Stimulated activated CD8-positive, alpha-beta memory T cell treated with anti-CD3 and anti-CD28 coated beads, Interleukin-7, amount 100 ng/mL, for 24 hours (primary cell): ENCODE data around the gene SEC61A1.

Experiments used
- DNase-seq: peaks from one replicate; pipeline ENCODE4 v3.0.0-alpha.2; 2020; ENCODE audit warnings: low read depth

SEC61A1 gene

DNA sequence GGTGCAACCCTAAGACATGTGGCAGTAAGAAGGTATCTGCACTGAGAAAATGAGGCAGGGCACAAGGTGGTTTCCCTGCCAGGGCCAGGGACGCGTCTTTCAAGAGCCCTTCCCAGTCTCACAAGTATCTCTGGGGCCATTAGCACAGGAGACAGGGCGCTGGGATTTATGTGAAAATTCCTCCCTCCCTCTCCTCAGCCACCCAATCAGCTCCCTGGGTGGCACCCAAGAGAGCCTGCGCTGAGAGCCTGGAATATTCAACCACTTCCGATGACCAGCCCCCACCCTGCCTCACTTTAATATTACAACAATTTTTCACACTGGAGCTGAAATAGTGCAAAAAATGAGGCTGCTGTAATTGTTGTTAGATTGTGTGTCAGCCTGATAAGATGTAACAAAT lies 26.1 kb downstream of the SEC61A1 start:
- no peak for DNase-seq

GRCh38 chr3:128078875-128079274 lies 26.6 kb downstream of the SEC61A1 start:
- DNase-seq = no peak

DNA sequence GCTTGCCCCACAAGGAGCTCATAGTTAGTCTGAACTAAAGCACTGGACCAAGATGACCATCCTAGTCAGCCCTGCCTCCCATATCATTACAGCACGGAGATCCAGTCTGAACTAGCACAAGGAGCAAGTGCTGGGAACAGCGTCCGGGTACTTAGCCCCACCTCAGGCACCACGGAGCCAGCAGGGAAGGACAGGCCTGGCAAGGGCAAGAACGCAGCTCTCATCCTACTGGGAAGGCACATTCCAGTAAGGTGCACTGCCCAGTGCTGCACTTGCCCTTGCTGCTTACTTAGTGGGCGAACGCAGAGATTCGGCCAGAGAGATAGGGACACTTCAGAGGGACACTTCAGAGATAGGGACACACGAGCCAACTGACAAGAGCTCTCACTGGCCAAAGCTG lies 27.6 kb downstream of the SEC61A1 start:
- no peak for DNase-seq

DNA sequence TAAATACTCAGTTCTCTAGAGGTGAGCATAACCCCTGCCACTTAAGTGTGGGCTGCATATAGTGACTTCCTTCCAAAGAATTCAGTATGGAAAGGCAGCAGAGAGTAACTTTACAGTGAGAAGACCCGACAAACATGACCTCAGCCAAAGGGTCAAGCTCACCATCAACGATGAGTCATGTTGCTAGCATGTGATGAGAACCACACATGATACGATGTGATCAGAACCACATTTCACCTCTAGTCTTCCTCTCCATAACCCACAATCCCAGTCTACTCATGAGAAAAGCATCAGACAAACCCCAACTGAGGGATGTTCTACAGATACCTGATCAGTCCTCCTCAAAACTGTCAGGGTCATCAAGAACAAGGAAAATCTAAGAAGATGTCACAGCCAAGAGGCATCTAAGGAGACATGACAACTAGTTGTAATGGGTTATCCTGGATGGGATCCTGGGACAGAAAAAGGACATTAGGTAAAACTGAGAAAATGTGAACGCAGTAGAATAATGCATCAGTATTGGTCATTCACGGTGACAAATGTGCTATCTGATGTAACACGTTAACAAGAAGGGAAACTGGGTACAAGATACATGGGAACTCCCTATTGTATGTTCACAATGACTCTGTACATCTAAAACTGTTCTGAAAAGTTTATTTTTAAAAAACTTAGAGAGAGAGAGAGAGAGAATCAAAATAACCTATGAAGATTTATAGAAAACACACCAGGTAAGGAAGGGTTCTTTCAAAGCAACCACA lies 28.3 kb downstream of the SEC61A1 start:
- no peak for DNase-seq

DNA sequence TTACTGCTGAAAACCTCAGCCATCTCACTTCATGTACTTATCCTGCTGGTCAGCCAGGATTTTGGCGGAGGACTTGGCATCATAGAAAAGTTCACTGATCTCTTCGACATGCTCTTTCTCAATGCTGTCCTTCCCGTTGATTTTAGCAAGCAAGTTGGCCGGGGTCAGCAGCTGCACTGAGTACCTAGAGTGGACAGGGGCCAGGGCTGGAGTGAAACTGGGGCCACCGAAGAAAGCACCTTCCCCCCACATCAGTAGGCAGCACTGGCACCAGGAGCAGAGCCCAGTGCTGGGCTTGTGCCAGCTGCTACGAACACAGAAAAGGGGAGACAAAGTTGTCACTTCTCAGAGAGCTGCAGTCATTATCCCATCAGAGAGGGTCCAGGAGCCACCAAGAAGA lies 29.0 kb downstream of the SEC61A1 start:
- no peak for DNase-seq

- DNase-seq = no peak
These were observed 29.6 kb downstream of the SEC61A1 start for GRCh38 chr3:128081846-128082245.

GRCh38 chr3:128082546-128082945 lies 30.3 kb downstream of the SEC61A1 start:
- no peak for DNase-seq

DNA sequence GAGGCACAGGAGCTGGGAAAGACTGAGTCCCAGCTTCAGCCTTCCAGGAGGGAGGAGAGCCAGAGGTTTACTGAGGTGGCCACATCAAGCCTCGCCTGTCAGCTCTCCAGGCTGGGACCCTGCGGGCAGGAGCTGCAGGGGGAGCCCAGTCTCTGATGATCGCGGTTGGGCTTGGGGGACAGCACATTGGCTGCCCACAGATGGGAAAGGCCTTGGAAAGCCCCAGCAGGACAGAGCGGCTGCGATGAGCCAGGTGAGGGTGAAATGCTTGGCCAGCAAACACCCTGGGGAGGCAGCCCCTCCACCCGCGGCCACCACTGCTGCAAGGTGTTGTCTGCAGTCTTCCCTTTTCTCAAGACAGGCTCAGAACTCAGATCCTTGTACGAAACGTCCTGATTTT lies 31.2 kb downstream of the SEC61A1 start:
- no peak for DNase-seq

DNA sequence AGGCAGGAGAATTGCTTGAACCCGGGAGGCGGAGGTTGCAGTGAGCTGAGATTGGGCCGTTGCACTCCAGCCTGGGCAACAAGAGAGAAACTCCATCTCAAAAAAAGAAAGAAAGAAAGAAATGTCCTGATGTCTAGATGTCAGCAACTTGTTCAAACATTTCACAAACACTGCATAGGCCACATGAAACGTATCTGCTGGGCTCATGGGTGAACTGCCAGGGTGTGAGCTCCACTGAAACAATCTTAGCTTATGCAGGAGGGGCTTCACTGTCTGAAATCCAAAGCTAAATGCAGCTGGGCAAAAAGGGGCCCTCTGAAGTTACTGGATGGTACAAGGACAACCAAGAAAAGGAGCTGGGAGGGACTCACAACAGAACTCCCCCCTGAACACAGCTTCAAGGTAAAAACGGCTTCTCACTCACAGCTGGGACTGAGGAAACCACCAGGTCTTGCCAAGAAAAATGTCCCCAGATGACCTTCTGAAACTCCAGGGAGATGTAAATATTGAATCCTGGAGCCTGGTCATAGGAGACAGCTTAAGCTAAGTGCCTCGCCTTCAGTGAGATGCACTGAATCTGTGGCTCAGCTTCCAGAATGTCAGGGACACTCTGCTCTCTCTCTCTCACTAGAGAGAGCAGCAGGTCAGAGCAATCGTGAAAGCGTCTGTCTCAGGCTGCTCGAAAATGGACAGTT lies 31.9 kb downstream of the SEC61A1 start:
- DNase-seq = no peak

- no peak for DNase-seq
These were observed 32.4 kb downstream of the SEC61A1 start for GRCh38 chr3:128084675-128085021.

DNA sequence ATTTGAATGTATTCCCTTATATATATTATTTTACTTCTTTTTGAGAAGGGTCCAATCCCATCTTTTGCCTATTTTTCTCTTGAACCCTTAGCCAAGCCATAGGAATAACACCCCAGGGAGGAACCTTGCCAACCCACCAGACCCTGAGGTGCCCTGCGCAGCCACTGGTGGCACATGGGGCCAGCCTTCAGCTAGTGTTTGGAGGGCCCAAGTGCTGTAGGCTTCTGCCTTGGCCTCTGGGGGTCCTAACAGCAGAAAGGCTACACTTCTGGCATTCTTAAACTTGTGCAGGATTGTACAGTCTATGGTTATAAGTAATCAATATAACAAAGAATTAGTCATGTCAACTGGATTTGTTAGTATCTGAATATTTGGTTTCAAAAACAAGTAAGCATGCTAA lies 36.9 kb downstream of the SEC61A1 start:
- DNase-seq = no peak

GRCh38 chr3:128091586-128091985 lies 39.3 kb downstream of the SEC61A1 start:
- no peak for DNase-seq

DNA sequence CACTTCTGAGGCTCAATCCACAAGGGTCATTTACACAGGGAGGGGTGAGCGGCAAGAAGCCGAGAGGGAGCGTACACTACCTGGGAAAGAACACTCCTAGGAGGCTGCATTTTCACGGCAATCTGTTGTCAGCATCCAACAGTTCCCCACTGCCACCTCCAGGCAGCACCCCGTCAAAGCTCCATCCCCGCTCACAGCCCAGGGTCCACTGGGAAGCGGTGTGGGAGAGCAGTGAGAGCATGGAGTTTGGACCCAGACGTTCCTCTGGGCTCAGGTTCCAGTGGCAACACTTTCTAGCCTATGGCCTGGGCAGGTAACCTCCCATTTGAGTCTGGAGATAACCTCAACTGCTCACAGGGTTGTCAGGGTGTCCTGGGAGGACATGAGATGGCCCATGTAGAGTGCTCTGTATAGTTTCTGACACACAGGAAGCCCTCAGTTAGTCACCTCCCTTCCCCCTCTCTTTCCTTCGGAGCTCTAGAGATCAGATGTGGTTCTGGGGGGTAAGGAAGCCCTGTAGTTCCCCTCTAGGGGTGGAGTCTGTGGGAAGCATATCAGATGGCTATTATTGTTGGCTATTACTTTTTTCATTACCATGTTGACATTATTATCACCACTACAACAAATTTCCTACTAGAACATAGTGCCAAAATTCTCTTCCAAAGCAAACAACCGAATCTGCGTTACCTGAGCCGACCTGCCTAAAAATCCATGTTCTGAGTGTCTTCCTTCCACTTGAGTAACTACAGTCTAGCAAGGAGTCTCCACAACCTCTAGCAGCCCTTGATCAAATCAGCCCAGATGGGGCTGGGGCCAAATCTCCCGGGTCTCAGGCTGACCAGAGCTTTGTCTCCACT lies 42.3 kb downstream of the SEC61A1 start:
- no peak for DNase-seq

- DNase-seq = peak; percentile 63
These were observed 43.0 kb downstream of the SEC61A1 start for GRCh38 chr3:128095222-128095703.

DNA sequence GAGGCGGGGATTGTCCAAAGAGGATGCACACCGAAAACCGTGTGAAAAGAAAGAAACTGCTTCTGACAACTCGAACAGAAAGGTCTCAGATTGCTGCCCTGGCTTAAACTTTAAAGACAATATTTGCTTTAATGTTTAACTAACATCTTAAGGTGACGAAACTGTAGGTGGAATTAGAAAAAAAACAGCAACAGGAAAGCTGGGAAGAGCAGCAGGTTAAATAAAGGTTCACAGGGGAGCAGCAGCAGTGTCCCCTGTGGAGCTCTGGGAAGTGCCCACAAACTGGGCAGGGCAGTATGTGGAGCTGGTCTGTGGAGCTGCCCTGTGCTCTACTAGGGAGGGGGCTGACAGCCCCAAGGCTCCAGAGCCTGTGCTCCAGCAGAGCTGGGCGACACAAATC lies 46.0 kb downstream of the SEC61A1 start:
- no peak for DNase-seq

DNA sequence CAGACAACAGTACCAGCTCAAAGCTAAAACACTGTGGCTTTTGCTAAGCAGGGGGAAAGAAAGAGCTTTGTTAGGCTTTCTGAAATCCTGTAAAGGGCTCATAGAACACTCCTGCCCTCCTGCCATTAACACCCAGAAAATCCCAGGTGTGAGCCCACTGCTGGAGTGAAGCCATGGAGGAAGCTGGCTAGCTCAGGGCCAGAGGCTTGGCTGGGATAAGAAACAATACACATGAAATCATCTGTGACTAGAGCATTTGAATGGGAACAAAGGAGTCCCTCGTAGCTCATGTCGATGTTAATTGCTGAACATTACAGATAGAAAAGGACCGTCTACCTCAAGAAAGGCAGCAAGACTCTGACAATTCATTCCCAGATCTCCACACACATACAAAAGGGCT lies 47.9 kb downstream of the SEC61A1 start:
- DNase-seq = no peak

DNA sequence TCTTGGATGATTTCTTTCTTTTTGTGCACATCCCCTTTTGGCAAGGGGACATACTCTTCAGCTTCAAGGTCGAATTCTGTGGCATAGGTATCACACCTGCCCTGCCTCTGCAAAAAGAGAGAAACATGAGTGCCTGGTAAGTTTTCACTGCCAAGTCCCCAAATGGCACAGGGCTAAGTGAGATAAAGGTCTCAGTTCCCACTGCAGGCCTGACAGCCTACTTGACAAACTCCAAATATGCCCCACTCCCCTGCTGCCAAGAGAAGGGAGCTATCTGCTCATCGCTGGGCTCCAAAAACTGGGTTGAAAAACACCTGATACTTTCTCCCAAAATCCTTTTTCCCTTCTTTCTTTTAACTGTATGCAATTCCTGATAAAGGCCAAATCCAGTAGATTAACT lies 48.4 kb downstream of the SEC61A1 start:
- DNase-seq = no peak

DNA sequence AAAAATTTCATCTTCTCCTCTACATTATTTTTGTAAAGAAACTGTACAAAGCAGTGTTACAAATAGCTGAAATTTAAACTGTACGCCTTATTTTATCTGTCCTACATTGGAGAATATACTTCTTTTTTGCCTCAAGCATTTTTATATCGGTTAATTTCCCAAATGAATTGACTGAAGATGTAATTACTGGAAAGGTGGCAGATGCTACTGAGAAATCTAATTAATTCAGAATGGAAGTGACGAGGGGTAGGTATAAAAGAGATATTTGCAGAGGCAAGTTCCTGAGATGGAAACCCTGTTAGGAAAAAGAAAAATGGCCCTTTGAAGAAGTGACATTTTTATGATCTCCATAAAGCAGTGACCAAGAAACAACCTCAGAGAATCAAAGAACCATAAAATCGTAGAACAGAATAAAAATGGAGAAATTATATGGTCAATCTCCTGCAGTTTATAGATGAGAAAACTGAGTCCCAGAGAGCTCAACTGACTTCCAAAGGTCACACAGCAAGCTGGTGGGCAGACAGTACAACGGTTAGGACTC lies 51.0 kb downstream of the SEC61A1 start:
- no peak for DNase-seq

DNA sequence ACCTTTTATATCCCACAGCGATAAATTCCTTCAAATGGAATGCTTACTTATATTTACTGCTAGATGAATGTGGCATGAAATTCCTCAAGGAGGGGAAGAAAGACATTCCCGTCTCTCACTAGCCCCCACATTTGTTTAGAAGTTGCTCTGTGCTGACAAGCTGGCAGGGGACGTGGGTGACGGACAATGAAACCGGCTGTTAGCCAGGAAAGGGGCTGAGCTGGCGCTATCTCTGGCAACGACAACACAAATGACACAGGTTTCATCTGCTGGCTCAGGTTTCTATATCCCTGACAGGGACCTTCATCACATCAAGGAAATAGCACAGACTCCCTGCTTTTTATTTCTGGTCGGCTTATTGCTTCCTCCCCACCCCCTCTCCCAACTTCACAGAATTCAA lies 55.6 kb downstream of the SEC61A1 start:
- DNase-seq = no peak

DNA sequence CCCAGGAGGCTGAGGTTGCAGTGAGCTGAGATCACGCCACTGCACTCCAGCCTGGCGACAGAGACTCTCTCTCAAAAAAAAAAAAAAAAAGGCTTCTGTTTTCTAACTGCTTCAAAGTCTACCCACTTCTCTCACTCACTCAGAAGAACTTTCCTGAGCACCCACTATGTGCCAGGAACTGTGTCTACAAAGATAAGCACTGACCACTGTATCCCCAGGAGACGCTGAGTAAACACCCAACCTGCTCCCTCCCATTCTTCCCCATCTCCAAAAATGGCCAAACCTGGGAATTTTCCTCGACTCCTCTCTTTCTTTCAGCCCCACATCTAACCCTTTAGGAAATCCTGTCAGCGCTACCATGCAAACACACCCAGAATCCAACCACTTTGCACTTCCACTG lies 58.9 kb downstream of the SEC61A1 start:
- DNase-seq = no peak

- no peak for DNase-seq
These were observed 60.2 kb downstream of the SEC61A1 start for GRCh38 chr3:128112357-128112968.
